HEK293 (cell line): ENCODE measurements around the gene GAA.
A peak's percentile ranks its signal among the peaks of the same experiment; 100 is the strongest.

Experiments used
- CTCF ChIA-PET: fragments of 350-600 bp; formaldehyde crosslinking; extraction: SDS; loops from one replicate; lab custom pipeline; 2021; ENCODE audit warnings: antibody characterized with exemption; lab: Yijun Ruan, JAX
- POLR2A ChIA-PET: fragments of 300-600 bp; formaldehyde crosslinking; extraction: SDS; loops from one replicate; lab custom pipeline; 2020; ENCODE audit warnings: antibody characterized with exemption, inconsistent platforms; lab: Yijun Ruan, JAX
- H3K27ac ChIP-seq: fragments of 200-500 bp; sonication (Bioruptor generic); 2 replicates; pipeline ENCODE4 v1.5.1; 2014; ENCODE audit warnings: low read depth, low read length, control low read depth, inconsistent platforms; ENCODE audit errors: extremely low read depth
- H3K36me3 ChIP-seq, 2 experiments: fragments of 200-500 bp in 1 of 2; sonication (Bioruptor generic) in 1 of 2; 1 replicate in 1 of 2; 2 replicates in 1 of 2; pipeline ENCODE4 v1.5.1; 2014 to 2017; ENCODE audit warnings: inconsistent platforms in 2 of 2, low read length in 2 of 2; ENCODE audit not compliant: control insufficient read depth in 2 of 2, insufficient read depth in 1 of 2
- H3K4me1 ChIP-seq: fragments of 200-500 bp; sonication (Bioruptor generic); 2 replicates; pipeline ENCODE4 v1.5.1; 2014; ENCODE audit warnings: mild to moderate bottlenecking, low read length, inconsistent platforms; ENCODE audit not compliant: control insufficient read depth, insufficient read depth
- H3K4me3 ChIP-seq: 2 replicates; pipeline ENCODE4 v1.5.1; 2011; ENCODE audit warnings: low read depth, mild to moderate bottlenecking, control low read depth, low read length, moderate library complexity
- H3K9me3 ChIP-seq: fragments of 200-500 bp; sonication (Bioruptor generic); 2 replicates; pipeline ENCODE4 v1.5.1; 2014; ENCODE audit warnings: low read depth, low read length, inconsistent platforms; ENCODE audit not compliant: control insufficient read depth, insufficient read depth
- INSM2 ChIP-seq: fragments of 450-650 bp; formaldehyde crosslinking; IDR thresholded peaks from 2 replicates; pipeline ENCODE4 v1.5.1; 2016; ENCODE audit warnings: missing biosample characterization, missing genetic modification characterization
- PRDM1 ChIP-seq: fragments of 450-650 bp; formaldehyde crosslinking; IDR thresholded peaks from 2 replicates; pipeline ENCODE4; 2016; ENCODE audit warnings: missing biosample characterization, missing genetic modification characterization
- SALL2 ChIP-seq: fragments of 450-650 bp; formaldehyde crosslinking; IDR thresholded peaks from 2 replicates; pipeline ENCODE4 v1.5.0; 2017; ENCODE audit warnings: missing biosample characterization, mild to moderate bottlenecking, missing genetic modification characterization, borderline replicate concordance
- SETDB1 ChIP-seq: IDR thresholded peaks from one replicate; pipeline ENCODE4 v1.6.1; 2017; ENCODE audit warnings: mild to moderate bottlenecking, low read length, moderate library complexity, mixed read lengths; ENCODE audit not compliant: insufficient read length
- TRIM28 ChIP-seq: IDR thresholded peaks from 2 replicates; pipeline ENCODE4 v1.6.1; 2011; ENCODE audit warnings: low read length, control low read depth, borderline replicate concordance
- ZEB2 ChIP-seq: fragments of 450-650 bp; formaldehyde crosslinking; IDR thresholded peaks from 2 replicates; pipeline ENCODE4 v1.5.1; 2016; ENCODE audit warnings: missing biosample characterization, missing genetic modification characterization
- ZFP41 ChIP-seq: fragments of 450-650 bp; formaldehyde crosslinking; IDR thresholded peaks from 2 replicates; pipeline ENCODE4 v1.5.1; 2016; ENCODE audit warnings: missing biosample characterization, missing genetic modification characterization, borderline replicate concordance
- ZNF16 ChIP-seq: fragments of 450-650 bp; formaldehyde crosslinking; IDR thresholded peaks from 2 replicates; pipeline ENCODE4 v1.5.1; 2016; ENCODE audit warnings: low read depth, missing biosample characterization, missing genetic modification characterization
- ZNF19 ChIP-seq: fragments of 450-650 bp; formaldehyde crosslinking; IDR thresholded peaks from 2 replicates; pipeline ENCODE4; 2016; ENCODE audit warnings: missing biosample characterization, missing genetic modification characterization, low read depth
- ZNF561 ChIP-seq: fragments of 450-650 bp; IDR thresholded peaks from 2 replicates; pipeline ENCODE4 v1.5.1; 2018; ENCODE audit warnings: missing biosample characterization, missing genetic modification characterization, borderline replicate concordance
- ZNF585B ChIP-seq: fragments of 450-650 bp; formaldehyde crosslinking; IDR thresholded peaks from 2 replicates; pipeline ENCODE4 v1.5.1; 2016; ENCODE audit warnings: missing biosample characterization, missing genetic modification characterization
- ZNF654 ChIP-seq: fragments of 450-650 bp; formaldehyde crosslinking; IDR thresholded peaks from 2 replicates; pipeline ENCODE4 v1.5.1; 2016; ENCODE audit warnings: low read depth, missing biosample characterization, missing genetic modification characterization
- ZNF660 ChIP-seq: fragments of 450-650 bp; IDR thresholded peaks from 2 replicates; pipeline ENCODE4 v1.5.1; 2018; ENCODE audit warnings: missing biosample characterization, mild to moderate bottlenecking, missing genetic modification characterization
- ZSCAN23 ChIP-seq: fragments of 450-650 bp; formaldehyde crosslinking; IDR thresholded peaks from 2 replicates; pipeline ENCODE4 v1.5.1; 2016; ENCODE audit warnings: missing biosample characterization, missing genetic modification characterization
- TF ChIP-seq, protein P1 (sequence below): fragments of 450-650 bp; formaldehyde crosslinking; IDR thresholded peaks from 2 replicates; pipeline ENCODE4 v1.5.1; 2016; ENCODE audit warnings: missing biosample characterization, missing genetic modification characterization
- TF ChIP-seq, protein P2 (sequence below): fragments of 450-650 bp; formaldehyde crosslinking; IDR thresholded peaks from 2 replicates; pipeline ENCODE4 v1.5.1; 2016; ENCODE audit warnings: missing biosample characterization, missing genetic modification characterization
- TF ChIP-seq, protein P3 (sequence below): fragments of 450-650 bp; formaldehyde crosslinking; IDR thresholded peaks from 2 replicates; pipeline ENCODE4 v1.5.1; 2016; ENCODE audit warnings: missing biosample characterization, missing genetic modification characterization, borderline replicate concordance
- TF ChIP-seq, protein P4 (sequence below): IDR thresholded peaks from 2 replicates; pipeline ENCODE4 v1.6.1; 2011; ENCODE audit warnings: mild to moderate bottlenecking, low read depth, low read length, borderline replicate concordance

GAA gene

GRCh38 chr17:80101011-80101945 lies at the start of gene GAA (continued):
- TF ChIP-seq ZFP41 = no peak
- TF ChIP-seq PRDM1 (tag by site-specific recombination) = no peak
- TF ChIP-seq ZNF19 (tag by site-specific recombination) = no peak
- TF ChIP-seq SETDB1 = no peak
- TF ChIP-seq, protein P1, sequence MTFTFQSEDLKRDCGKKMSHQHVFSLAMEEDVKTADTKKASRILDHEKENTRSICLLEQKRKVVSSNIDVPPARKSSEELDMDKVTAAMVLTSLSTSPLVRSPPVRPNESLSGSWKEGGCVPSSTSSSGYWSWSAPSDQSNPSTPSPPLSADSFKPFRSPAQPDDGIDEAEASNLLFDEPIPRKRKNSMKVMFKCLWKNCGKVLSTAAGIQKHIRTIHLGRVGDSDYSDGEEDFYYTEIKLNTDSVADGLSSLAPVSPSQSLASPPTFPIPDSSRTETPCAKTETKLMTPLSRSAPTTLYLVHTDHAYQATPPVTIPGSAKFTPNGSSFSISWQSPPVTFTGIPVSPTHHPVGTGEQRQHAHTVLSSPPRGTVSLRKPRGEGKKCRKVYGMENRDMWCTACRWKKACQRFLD = no peak
- peak; percentile 37 for TF ChIP-seq ZEB2 (tag by site-specific recombination)
- TF ChIP-seq, all 188 proteins: peak for 42

DNA sequence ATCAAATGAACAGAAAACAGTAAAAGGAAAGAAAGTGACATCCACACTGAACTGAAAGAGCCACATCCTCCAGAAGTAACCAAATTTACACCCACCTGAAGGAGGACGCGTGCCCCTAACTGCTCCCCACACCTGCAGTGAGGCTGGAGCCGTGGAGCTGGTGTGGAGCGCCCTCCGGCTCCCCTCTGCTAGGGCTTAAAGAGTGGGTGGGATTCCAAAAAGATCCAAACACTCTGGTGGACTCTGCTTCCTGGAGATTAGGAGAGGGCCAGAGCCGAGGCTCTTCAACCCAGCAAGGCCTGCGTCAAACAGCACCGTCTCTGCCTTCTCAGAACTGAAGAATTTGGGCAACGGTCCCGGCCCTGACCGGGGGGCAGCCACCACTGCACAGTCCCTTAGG lies 49.7 kb upstream of the GAA start:
- no peaks in the 10 kb centered on the region for H3K9me3 ChIP-seq
- H3K27ac ChIP-seq = no peak overlapping the region
- H3K4me1 ChIP-seq = 0 out of 2 replicates have a peak, but pooled peaks cover 2% of the 10 kb centered on the region
- no peak overlapping the region for H3K4me3 ChIP-seq
- TF ChIP-seq, protein P2, sequence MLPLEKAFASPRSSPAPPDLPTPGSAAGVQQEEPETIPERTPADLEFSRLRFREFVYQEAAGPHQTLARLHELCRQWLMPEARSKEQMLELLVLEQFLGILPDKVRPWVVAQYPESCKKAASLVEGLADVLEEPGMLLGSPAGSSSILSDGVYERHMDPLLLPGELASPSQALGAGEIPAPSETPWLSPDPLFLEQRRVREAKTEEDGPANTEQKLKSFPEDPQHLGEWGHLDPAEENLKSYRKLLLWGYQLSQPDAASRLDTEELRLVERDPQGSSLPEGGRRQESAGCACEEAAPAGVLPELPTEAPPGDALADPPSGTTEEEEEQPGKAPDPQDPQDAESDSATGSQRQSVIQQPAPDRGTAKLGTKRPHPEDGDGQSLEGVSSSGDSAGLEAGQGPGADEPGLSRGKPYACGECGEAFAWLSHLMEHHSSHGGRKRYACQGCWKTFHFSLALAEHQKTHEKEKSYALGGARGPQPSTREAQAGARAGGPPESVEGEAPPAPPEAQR (tag by site-specific recombination) = no peak
- no peak for TF ChIP-seq ZNF16 (tag by site-specific recombination)
- TF ChIP-seq ZNF660 (tag by site-specific recombination) = no peak
- TF ChIP-seq, protein P3, sequence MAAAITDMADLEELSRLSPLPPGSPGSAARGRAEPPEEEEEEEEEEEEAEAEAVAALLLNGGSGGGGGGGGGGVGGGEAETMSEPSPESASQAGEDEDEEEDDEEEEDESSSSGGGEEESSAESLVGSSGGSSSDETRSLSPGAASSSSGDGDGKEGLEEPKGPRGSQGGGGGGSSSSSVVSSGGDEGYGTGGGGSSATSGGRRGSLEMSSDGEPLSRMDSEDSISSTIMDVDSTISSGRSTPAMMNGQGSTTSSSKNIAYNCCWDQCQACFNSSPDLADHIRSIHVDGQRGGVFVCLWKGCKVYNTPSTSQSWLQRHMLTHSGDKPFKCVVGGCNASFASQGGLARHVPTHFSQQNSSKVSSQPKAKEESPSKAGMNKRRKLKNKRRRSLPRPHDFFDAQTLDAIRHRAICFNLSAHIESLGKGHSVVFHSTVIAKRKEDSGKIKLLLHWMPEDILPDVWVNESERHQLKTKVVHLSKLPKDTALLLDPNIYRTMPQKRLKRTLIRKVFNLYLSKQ (tag by site-specific recombination) = no peak
- TF ChIP-seq, protein P4, sequence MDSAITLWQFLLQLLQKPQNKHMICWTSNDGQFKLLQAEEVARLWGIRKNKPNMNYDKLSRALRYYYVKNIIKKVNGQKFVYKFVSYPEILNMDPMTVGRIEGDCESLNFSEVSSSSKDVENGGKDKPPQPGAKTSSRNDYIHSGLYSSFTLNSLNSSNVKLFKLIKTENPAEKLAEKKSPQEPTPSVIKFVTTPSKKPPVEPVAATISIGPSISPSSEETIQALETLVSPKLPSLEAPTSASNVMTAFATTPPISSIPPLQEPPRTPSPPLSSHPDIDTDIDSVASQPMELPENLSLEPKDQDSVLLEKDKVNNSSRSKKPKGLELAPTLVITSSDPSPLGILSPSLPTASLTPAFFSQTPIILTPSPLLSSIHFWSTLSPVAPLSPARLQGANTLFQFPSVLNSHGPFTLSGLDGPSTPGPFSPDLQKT = no peak
- TF ChIP-seq ZNF585B (tag by site-specific recombination) = no peak
- ChIA-PET POLR2A (no interaction called here), CTCF (no interaction called here)
- H3K36me3 ChIP-seq = peaks cover 0 to 13% of the 10 kb centered on the region in 2 experiments; a peak in 1 of 3 replicates

DNA sequence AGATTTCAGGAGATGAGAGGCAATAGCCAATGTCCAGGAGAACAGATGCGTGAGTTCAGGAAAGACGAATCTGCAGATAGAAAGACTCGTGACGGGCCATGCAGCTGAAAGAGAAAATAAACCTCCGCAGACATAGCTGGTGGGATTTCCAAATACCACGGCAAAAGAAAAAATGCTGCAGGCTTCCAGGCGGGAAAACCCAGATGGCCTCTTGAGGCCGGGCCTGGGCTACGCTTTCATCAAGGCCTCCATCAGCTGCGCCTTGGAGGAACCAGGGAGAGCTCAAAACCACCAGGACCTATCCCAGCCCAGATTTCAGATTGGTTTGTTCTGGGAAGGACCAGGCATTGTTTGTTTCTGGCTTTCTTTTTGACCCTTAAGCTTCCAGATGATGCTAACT lies 48.3 kb upstream of the GAA start:
- POLR2A ChIA-PET = no interaction called here
- TF ChIP-seq, protein P2 (tag by site-specific recombination) = no peak
- no peak for TF ChIP-seq INSM2
- TF ChIP-seq ZSCAN23 (tag by site-specific recombination) = no peak
- TF ChIP-seq TRIM28 = no peak
- TF ChIP-seq SALL2 (tag by site-specific recombination) = no peak
- no peak for TF ChIP-seq ZNF561 (tag by site-specific recombination)
- TF ChIP-seq ZNF654 (tag by site-specific recombination) = no peak
- Histone ChIP-seq H3K4me3 (no peak overlapping the region), H3K9me3 (no peaks in the 10 kb centered on the region), H3K4me1 (0 out of 2 replicates have a peak, but pooled peaks cover 2% of the 10 kb centered on the region), H3K27ac (no peak overlapping the region), H3K36me3 (peaks cover 0 to 13% of the 10 kb centered on the region in 2 experiments; a peak in 1 of 3 replicates)
- CTCF ChIA-PET = interaction anchor here (0.5 to 0.6 kb wide), 2 partner anchors 137 to 171 kb away, joined by 5 read pairs; no protein-coding TSS in a partner anchor
